ENCODE data around the gene STX11.

DNA sequence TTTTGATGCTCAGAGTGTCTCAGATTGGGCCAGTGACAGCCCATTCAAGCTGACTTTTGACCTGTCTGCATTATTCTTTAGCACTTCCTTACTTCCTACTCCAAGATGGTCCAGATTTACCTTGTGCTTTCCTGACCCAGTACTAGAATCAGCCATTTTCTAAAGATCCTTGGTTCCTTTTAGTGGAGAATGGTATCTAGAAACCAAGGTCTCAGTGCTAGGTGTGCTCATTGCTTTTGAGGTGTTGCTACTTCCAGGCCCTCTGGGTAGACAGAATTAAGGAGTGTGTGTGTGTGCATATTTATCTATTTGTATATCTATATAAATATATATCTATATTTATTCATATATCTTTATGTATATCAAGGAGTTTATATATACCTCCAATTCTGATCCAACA lies 67.5 kb downstream of the STX11 start:
- TF ChIP-seq, protein P1, sequence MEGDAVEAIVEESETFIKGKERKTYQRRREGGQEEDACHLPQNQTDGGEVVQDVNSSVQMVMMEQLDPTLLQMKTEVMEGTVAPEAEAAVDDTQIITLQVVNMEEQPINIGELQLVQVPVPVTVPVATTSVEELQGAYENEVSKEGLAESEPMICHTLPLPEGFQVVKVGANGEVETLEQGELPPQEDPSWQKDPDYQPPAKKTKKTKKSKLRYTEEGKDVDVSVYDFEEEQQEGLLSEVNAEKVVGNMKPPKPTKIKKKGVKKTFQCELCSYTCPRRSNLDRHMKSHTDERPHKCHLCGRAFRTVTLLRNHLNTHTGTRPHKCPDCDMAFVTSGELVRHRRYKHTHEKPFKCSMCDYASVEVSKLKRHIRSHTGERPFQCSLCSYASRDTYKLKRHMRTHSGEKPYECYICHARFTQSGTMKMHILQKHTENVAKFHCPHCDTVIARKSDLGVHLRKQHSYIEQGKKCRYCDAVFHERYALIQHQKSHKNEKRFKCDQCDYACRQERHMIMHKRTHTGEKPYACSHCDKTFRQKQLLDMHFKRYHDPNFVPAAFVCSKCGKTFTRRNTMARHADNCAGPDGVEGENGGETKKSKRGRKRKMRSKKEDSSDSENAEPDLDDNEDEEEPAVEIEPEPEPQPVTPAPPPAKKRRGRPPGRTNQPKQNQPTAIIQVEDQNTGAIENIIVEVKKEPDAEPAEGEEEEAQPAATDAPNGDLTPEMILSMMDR (IDR thresholded peaks at IDR 0.05; ENCODE audit: poor library complexity, severe bottlenecking), result no peak
- TF ChIP-seq EZH2 (IDR thresholded peaks at IDR 0.05; ENCODE audit: borderline replicate concordance, insufficient read depth, low read length, poor library complexity, severe bottlenecking), result no peak
- no peak for TF ChIP-seq SMC3 (conservative IDR thresholded peaks at IDR 0.05; ENCODE audit: poor library complexity)
- TF ChIP-seq TAF1 (IDR thresholded peaks at IDR 0.05; ENCODE audit: low read depth), result no peak
- TF ChIP-seq POLR2AphosphoS5 (IDR thresholded peaks at IDR 0.05), result no peak

Measured in neural cell (in vitro differentiated cells).